ENCODE measurements around the gene CDHR2.
"Not testable (repeated sequence)": the region's sequence is repeated elsewhere in the genome, so short reads cannot be mapped to it uniquely, and the experiment has no call there.

The CDHR2 gene

DNA sequence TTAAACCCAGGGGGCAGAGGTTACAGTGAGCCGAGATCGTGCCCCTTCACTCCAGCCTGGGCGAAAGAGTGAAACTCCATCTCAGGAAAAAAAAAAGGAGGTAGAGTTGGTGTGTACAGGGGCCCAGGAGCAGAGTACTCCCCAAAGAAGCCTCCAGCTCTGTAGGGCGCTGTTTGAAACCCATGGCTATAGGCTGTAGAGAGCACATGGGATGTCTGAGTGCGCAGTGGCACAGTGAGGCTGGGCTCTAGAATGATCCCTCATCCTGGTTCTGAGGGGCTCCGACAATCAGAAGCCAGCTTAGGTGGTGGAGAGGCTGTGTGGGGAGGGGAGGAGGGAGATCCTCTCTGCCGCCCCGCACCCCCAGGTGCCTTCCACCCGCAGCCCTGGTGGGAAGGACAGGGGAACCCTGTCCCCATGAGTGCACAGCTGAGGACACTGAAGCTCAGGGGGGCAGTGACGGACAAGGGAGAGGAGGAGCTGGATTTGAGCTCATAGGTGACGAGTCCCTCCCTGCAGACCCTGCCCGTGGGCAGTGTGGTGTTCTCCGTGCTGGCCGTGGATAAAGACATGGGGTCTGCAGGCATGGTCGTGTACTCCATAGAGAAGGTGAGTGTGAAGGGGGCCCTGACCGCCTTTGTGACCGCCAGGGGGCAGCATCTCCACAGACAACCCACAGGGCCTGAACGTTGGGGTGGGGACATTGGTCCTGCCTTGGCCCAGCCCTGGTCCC lies 24.6 kb downstream of the CDHR2 start:
- peak; percentile 93 for DNase-seq

DNA sequence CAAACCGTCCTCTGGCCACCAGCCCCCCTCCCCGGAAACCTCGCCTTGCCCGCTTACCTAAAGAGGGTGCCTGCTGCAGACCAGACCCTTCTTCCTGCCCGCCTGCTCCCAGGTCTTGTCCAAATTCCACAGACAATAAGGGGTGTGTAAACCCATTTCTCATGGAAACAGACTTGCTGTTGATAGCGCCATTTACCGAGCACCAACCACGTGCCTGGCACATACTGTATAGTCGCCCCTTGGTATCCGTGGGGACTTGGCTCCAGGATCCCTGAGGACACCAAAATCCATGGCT lies 25.1 kb downstream of the CDHR2 start:
- DNase-seq: no peak

GRCh38 chr5:176575066-176575465 lies 25.9 kb downstream of the CDHR2 start:
- no peak for DNase-seq

- DNase-seq: no peak
Observed at GRCh38 chr5:176575488-176576422, 26.6 kb downstream of the CDHR2 start.

- DNase-seq: no peak
Observed at GRCh38 chr5:176577312-176578176, 28.4 kb downstream of the CDHR2 start.

GRCh38 chr5:176578391-176578808 lies 29.3 kb downstream of the CDHR2 start:
- peak; percentile 95 for DNase-seq

DNA sequence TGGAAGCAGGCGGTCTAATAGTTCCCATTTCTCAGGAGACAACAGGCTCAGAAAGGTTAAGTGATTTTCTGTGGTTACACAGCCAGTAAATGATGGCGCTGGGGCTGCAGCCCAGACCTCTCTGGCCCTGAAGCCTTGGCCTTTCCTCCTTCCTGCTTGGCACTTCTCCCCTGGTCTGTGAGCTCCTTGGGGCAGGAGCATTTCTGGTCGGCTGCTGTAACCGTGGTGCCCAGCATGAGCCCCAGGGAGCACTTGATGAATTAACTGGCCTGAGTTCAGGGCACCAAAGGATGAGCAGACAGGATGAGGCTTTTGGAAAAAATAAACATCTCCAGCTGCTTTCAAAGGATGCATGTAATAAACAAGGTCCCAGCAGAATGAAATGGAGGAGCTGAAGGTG lies 30.2 kb downstream of the CDHR2 start:
- DNase-seq: no peak

DNA sequence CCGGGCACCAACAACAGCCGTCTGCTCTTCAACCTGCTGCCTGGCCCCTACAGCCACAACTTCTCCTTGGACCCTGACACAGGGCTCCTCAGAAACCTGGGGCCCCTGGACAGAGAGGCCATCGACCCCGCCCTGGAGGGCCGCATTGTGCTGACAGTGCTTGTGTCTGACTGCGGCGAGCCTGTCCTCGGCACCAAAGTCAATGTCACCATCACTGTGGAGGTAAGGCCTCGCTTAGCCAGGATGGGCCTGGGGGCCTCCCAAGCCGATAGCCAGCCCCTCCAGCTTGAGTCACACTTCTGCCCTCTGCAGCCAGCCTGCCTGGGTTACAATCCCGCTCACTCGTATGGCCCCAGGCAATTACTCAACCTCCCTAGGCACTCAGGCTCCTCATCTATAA lies 32.2 kb downstream of the CDHR2 start:
- DNase-seq: no peak

GRCh38 chr5:176583076-176583475 lies 33.9 kb downstream of the CDHR2 start:
- DNase-seq: no peak

DNA sequence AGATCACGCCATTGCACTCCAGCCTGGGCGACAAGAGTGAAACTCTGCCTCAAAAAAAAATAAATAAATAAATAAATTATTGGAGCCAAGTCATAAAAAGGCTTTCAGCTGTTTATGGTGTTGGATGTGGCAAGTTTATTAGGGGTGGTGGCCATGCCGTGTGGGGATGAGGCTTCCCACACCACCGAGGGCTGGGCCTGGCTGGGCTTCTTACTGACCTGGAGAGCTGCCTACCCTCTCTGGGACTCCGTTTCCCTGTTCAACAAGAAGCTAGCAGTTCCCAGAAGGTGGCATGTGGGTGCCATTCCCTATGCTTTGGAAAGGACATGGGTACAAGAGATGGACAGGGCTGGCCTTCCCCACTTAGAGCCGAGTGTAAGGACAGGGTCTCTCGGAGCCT lies 38.3 kb downstream of the CDHR2 start:
- DNase-seq: no peak

DNA sequence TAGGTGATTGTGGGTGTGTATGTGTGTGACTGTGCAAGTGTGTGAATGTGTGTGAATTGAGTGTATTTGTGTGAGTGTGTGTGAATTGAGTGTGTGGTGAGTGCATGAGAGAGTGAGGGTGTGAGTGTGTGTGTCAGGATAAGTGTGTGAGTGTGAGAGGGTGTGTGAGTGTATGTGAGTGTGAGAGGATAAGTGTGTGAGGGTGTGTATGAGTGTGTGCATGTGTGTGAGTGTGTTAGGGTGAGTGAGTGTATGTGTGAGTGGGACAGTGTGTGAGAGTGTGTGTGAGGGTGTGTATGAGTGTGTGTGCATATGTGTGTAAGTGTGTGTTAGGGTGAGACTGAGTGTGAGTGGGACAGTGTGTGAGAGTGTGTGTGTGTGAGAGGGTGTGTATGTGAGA lies 39.2 kb downstream of the CDHR2 start:
- no peak for DNase-seq

DNA sequence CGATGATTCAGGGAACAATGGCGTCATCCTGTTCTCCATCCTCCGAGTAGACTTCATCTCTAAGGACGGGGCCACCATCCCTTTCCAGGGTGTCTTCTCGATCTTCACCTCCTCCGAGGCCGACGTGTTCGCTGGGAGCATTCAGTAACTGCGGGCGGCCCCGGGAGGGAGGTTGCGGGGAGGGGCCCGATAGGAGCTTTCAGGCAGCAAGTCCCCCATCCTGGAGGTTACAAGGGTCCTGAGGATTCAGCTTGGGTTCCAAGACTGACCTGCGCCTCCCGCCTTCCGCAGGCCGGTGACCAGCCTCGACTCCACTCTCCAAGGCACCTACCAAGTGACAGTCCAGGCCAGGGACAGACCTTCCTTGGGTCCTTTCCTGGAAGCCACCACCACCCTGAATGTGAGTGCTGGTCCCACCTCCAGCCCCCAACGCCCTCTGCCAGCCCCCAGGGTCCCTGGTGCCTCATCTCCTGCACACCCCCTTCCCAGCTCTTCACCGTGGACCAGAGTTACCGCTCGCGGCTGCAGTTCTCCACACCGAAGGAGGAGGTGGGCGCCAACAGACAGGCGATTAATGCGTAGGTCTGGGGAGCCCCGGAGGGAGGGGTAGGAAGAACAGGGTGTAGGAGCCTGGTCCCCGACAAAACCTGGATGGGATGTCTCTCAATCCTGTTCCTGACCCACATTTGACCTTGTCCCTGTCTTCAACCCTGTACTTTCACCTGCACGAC lies 40.1 kb downstream of the CDHR2 start:
- no peak for DNase-seq

- no peak for DNase-seq
Observed at GRCh38 chr5:176590035-176590717, 41.0 kb downstream of the CDHR2 start.

DNA sequence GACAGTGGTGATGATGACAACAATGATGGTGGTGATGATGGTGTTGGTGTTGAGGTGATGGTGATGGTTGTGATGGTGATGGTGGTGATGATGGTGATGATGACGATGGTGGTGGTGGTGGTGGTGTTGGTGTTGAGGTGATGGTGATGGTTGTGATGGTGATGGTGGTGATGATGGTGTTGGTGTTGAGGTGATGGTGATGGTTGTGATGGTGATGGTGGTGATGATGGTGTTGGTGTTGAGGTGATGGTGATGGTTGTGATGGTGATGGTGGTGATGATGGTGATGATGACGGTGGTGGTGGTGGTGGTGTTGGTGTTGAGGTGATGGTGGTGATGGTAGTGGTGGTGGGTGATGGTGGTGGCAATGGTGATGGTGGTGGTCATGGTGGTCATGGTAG lies 42.5 kb downstream of the CDHR2 start:
- not testable (repeated sequence) for DNase-seq

DNA sequence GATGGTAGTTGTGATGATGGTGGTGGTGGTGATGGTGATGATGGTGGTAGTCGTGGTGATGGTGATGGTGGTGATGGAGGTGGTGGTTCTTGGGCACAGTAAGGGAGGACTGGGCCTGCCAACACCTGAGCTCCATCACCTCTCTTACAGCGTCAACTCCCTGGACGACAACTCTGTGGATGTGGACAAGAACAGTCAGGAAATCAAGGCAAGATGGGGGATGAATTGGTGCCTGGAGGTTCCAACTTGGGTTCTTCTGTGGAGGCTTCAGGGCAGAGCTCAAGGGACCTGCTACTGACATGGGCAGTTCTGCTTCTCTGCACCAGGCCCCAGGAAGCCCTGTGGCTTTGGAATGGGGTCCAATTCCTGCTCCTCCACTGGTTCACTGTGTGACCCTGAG lies 43.4 kb downstream of the CDHR2 start:
- no peak for DNase-seq

GRCh38 chr5:176593273-176593869 lies 44.2 kb downstream of the CDHR2 start:
- no peak for DNase-seq

GRCh38 chr5:176594554-176594953 lies 45.4 kb downstream of the CDHR2 start:
- DNase-seq: no peak

DNA sequence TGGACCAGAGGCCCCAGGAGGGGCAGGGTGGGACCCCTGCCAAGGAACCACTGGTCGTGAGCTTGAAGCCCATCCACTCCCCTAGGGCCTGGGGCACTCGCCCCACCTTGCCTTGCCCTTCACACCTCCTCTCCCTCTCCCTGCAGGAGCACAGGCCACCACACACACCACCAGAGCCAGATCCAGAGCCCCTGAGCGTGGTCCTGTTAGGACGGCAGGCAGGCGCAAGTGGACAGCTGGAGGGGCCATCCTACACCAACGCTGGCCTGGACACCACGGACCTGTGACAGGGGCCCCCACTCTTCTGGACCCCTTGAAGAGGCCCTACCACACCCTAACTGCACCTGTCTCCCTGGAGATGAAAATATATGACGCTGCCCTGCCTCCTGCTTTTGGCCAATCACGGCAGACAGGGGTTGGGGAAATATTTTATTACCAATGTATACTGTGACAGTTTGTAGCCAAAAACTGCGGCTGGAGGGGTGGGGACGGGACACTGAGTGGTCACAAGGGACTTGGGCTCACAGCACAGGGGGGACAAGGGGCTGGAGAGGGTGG lies 46.3 kb downstream of the CDHR2 start:
- DNase-seq: no peak

DNA sequence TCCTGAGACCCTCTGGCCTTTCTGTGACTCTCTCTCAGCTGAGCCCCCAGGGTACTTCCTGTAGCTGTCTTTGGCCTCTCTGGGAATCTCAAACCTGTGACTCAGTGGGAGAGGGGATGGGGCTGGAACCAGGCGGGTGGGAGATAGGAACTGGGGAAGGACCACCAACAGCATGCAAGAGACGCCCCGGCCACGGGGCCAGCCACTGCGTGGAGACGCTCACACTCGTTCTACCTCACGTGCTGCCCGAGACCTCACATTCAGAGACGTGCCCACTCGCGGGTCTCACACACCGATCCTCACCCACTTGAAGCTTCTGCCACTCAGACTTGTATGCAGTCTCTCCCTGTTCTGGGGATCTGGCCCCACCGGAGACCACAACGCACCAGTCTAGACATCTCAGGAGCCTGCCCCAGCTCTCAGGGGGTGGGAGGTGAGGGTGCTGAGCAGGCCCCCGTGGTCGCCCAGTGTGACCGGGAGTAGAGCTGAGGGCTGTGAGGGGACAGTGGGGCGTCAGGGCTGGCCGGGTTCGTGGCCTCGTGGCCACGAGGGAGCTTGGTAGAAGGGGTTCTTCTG lies 47.0 kb downstream of the CDHR2 start:
- no peak for DNase-seq

GRCh38 chr5:176596689-176597416 lies 47.7 kb downstream of the CDHR2 start:
- DNase-seq: no peak
